IMR-90 (cell line): ENCODE data around the gene PRKRA. TPM values are rescaled to one million over a fixed set of nuclear protein-coding genes. Genes with fewer than 3 reads are reported as not detected.
A peak's percentile ranks its signal among the peaks of the same experiment; 100 is the strongest.

Experiments used
- ATAC-seq: fragments of 200-7000 bp; cut with Tn5 transposase; 2 replicates; pipeline ENCODE4 v1.9.1; 2020; ENCODE audit warnings: low read depth, mild to moderate bottlenecking, moderate library complexity
- BruUV-seq: library from RNA; stranded (reverse); fragments of 400-500 nt; replicated peaks from 2 replicates; lab custom pipeline; 2021; lab: Mats Ljungman, UMichigan
- CTCF ChIA-PET: fragments of 300-600 bp; formaldehyde crosslinking; extraction: SDS; loops from one replicate; lab custom pipeline; 2021; ENCODE audit warnings: antibody characterized with exemption; lab: Yijun Ruan, JAX
- POLR2A ChIA-PET: fragments of 300-600 bp; sonication (Branson Sonifier 250); formaldehyde crosslinking; loops from one replicate; lab custom pipeline; 2022; ENCODE audit warnings: antibody characterized with exemption; ENCODE audit not compliant: unreplicated experiment; lab: Charles Lee
- DNase-seq: peaks from one replicate; pipeline ENCODE4 v3.0.0; 2013
- H2AFZ ChIP-seq: replicated peaks from 2 replicates; pipeline ENCODE3; 2013; ENCODE audit warnings: low read length, mild to moderate bottlenecking; ENCODE audit not compliant: poor library complexity
- H2AK5ac ChIP-seq: 2 replicates; pipeline ENCODE4 v1.6.1; 2013; ENCODE audit warnings: low read depth, low read length, inconsistent platforms
- H2AK9ac ChIP-seq: replicated peaks from 2 replicates; pipeline ENCODE3; 2013; ENCODE audit warnings: mild to moderate bottlenecking, low read depth, low read length, moderate library complexity; ENCODE audit not compliant: poor library complexity
- H2BK120ac ChIP-seq: 2 replicates; pipeline ENCODE4 v1.6.1; 2013; ENCODE audit warnings: low read depth, low read length, inconsistent platforms
- H2BK15ac ChIP-seq: 3 replicates; pipeline ENCODE4 v1.6.1; 2013; ENCODE audit warnings: low read depth, low read length, inconsistent platforms
- H2BK20ac ChIP-seq: 2 replicates; pipeline ENCODE4 v1.6.1; 2013; ENCODE audit warnings: low read depth, mild to moderate bottlenecking, inconsistent platforms, low read length, moderate library complexity
- H2BK5ac ChIP-seq: 2 replicates; pipeline ENCODE4 v1.6.1; 2013; ENCODE audit warnings: mild to moderate bottlenecking, low read depth, low read length, inconsistent platforms; ENCODE audit not compliant: poor library complexity, severe bottlenecking
- H3K14ac ChIP-seq: replicated peaks from 2 replicates; pipeline ENCODE4 v1.6.1; 2013; ENCODE audit warnings: low read depth, low read length, inconsistent platforms
- H3K18ac ChIP-seq: 2 replicates; pipeline ENCODE4 v1.6.1; 2013; ENCODE audit warnings: low read depth, low read length, control low read depth
- H3K23ac ChIP-seq: 2 replicates; pipeline ENCODE4 v1.6.1; 2013; ENCODE audit warnings: low read depth, low read length, inconsistent platforms
- H3K27ac ChIP-seq: 2 replicates; pipeline ENCODE4 v1.5.1; 2013; ENCODE audit warnings: mild to moderate bottlenecking, control low read depth, low read length; ENCODE audit not compliant: insufficient read depth
- H3K27me3 ChIP-seq: 2 replicates; pipeline ENCODE4 v1.6.1; 2013; ENCODE audit warnings: low read length; ENCODE audit not compliant: control insufficient read depth, insufficient read depth
- H3K36me3 ChIP-seq: 2 replicates; pipeline ENCODE4 v1.6.1; 2013; ENCODE audit warnings: low read length, mixed read lengths; ENCODE audit not compliant: control insufficient read depth, insufficient read depth
- H3K4ac ChIP-seq: 2 replicates; pipeline ENCODE4 v1.6.1; 2013; ENCODE audit warnings: low read depth, low read length, inconsistent platforms
- H3K4me1 ChIP-seq: 2 replicates; pipeline ENCODE4 v1.6.1; 2013; ENCODE audit warnings: low read length, mixed read lengths; ENCODE audit not compliant: control insufficient read depth, insufficient read depth
- H3K4me2 ChIP-seq: 2 replicates; pipeline ENCODE4 v1.6.1; 2013; ENCODE audit warnings: low read depth, mild to moderate bottlenecking, control low read depth, low read length, moderate library complexity
- H3K4me3 ChIP-seq: 2 replicates; pipeline ENCODE4 v1.5.1; 2013; ENCODE audit warnings: low read depth, mild to moderate bottlenecking, control low read depth, low read length, moderate library complexity; ENCODE audit not compliant: insufficient read depth
- H3K56ac ChIP-seq: 2 replicates; pipeline ENCODE4 v1.6.1; 2013; ENCODE audit warnings: low read length, inconsistent platforms; ENCODE audit not compliant: insufficient read depth; ENCODE audit errors: extremely low read depth
- H3K79me1 ChIP-seq, 2 experiments: 2 replicates each; pipeline ENCODE4 v1.6.1; 2013; ENCODE audit warnings: low read length in 2 of 2, inconsistent platforms in 1 of 2, low read depth in 1 of 2
- H3K9ac ChIP-seq: 2 replicates; pipeline ENCODE4 v1.6.1; 2013; ENCODE audit warnings: low read depth, low read length, control low read depth
- H3K9me1 ChIP-seq: 2 replicates; pipeline ENCODE4 v1.6.1; 2013; ENCODE audit warnings: low read length, inconsistent platforms; ENCODE audit not compliant: insufficient read depth
- H3K9me3 ChIP-seq: 2 replicates; pipeline ENCODE4 v1.6.1; 2013; ENCODE audit warnings: low read length; ENCODE audit not compliant: control insufficient read depth, insufficient read depth
- H4K20me1 ChIP-seq: 2 replicates; pipeline ENCODE4 v1.6.1; 2013; ENCODE audit warnings: low read length, inconsistent platforms; ENCODE audit not compliant: insufficient read depth
- H4K5ac ChIP-seq: 2 replicates; pipeline ENCODE4 v1.6.1; 2013; ENCODE audit warnings: mild to moderate bottlenecking, low read depth, low read length, control low read depth
- H4K8ac ChIP-seq, 2 experiments: 2 replicates each; pipeline ENCODE4 v1.6.1; 2013; ENCODE audit warnings: low read depth in 2 of 2, low read length in 2 of 2, control low read depth in 1 of 2, inconsistent platforms in 1 of 2
- H4K91ac ChIP-seq: 2 replicates; pipeline ENCODE4 v1.6.1; 2013; ENCODE audit warnings: low read depth, low read length, inconsistent platforms; ENCODE audit not compliant: insufficient read depth
- CHD1 ChIP-seq: IDR thresholded peaks from 2 replicates; pipeline ENCODE4 v1.6.1; 2012; ENCODE audit warnings: low read depth, low read length, improper control_type of control experiment
- FOS ChIP-seq: fragments of 150-350 bp; IDR thresholded peaks from 2 replicates; pipeline ENCODE4 v1.6.1; 2016; ENCODE audit warnings: low read depth, low read length
- MXI1 ChIP-seq: IDR thresholded peaks from 2 replicates; pipeline ENCODE4 v1.6.1; 2012; ENCODE audit warnings: low read depth, mild to moderate bottlenecking, low read length, moderate library complexity, borderline replicate concordance
- RAD21 ChIP-seq: IDR thresholded peaks from 2 replicates; pipeline ENCODE4 v1.6.1; 2012; ENCODE audit warnings: low read length, improper control_type of control experiment
- RCOR1 ChIP-seq: IDR thresholded peaks from 2 replicates; pipeline ENCODE4 v1.6.1; 2012; ENCODE audit warnings: mild to moderate bottlenecking, low read length, improper control_type of control experiment; ENCODE audit not compliant: insufficient replicate concordance
- WGBS, 2 experiments: methylation state at CpG; one replicate each; pipeline versions ENCODE4 v1.1.5 to v1.1.7; 2013; ENCODE audit warnings: missing lambda C conversion rate in 2 of 2; ENCODE audit not compliant: insufficient read length in 1 of 2; ENCODE audit errors: extremely low coverage in 2 of 2; 5-methylcytosine and 5-hydroxymethylcytosine counted together
- dilution Hi-C: fragments of 300-500 bp; cut with HindIII; formaldehyde crosslinking; loops from one replicate; pipeline ENCODE4 v1.14.3; 2018; ENCODE audit warnings: low sequenced_read_pairs; ENCODE audit not compliant: unreplicated experiment
- in situ Hi-C: fragments of 300-500 bp; cut with MboI; formaldehyde crosslinking; loops from 3 replicates; pipeline ENCODE4 v1.14.3; 2019; ENCODE audit warnings: low sequenced_read_pairs, inconsistent platforms, mixed read lengths
- intact Hi-C: fragments of 100-400 bp; cut with micrococcal nuclease; formaldehyde crosslinking; loops from 2 replicates; pipeline ENCODE4 v1.10.0; 2022
- polyA plus RNA-seq, 3 experiments: library from polyadenylated mRNA; depleted of rRNA; stranded (reverse); fragments of >200 nt; gene quantifications; 2 replicates each; pipeline ENCODE4 v1.2.3, GENCODE V29; 2012; ENCODE audit warnings: low replicate concordance in 1 of 3
- total RNA-seq: library from RNA; depleted of rRNA; stranded (reverse); fragments of >200 nt; gene quantifications from 2 replicates; pipeline ENCODE4 v1.2.3, GENCODE V29; 2012

PRKRA gene
- total and polyA plus RNA-seq, 2 of the 4 experiments (the other 2 are of a cell fraction), result 39.5 to 53.6 TPM

GRCh38 chr2:178392215-178392614 lies 58.8 kb downstream of the PRKRA start:
- Histone ChIP-seq H3K4me3 (no peak overlapping the region), H3K23ac (no peak overlapping the region), H2BK5ac (no peak overlapping the region), H4K8ac (no peak overlapping the region), H3K27ac (no peak overlapping the region), H2BK15ac (no peak overlapping the region), H3K9ac (no peak overlapping the region), H2BK120ac (no peak overlapping the region), H2AFZ (no peak overlapping the region), H2BK20ac (no peak overlapping the region), H3K36me3 (no peaks in the 10 kb centered on the region), H2AK5ac (no peak overlapping the region), H3K9me1 (peaks cover 4% of the 10 kb centered on the region; the same call in 1 of the 2 replicates), H2AK9ac (no peak overlapping the region), H3K4ac (no peak overlapping the region), H4K20me1 (no peaks in the 10 kb centered on the region), H3K4me2 (no peak overlapping the region), H3K4me1 (no peaks in the 10 kb centered on the region), H3K79me1 (no peaks in the 10 kb centered on the region), H4K5ac (no peak overlapping the region), H3K56ac (no peak overlapping the region), H3K18ac (no peak overlapping the region), H3K9me3 (no peaks in the 10 kb centered on the region), H3K14ac (no peak overlapping the region), H4K91ac (no peak overlapping the region), H3K27me3 (no peaks in the 10 kb centered on the region)
- dilution Hi-C loops, result no loop called here
- WGBS, 2 experiments, result no CpG with 5 or more reads among the region's 3 CpGs
- peak; percentile 60 for DNase-seq
- POLR2A ChIA-PET, result no interaction called here
- no peak for TF ChIP-seq FOS
- TF ChIP-seq RAD21, result no peak
- TF ChIP-seq MXI1, result no peak
- no peak for TF ChIP-seq RCOR1
- TF ChIP-seq CHD1, result no peak
- intact Hi-C loops, result no loop called here
- ATAC-seq, result peak; percentile 37; the same call in 1 of the 2 replicates
- no TSS peak for BruUV-seq
- CTCF ChIA-PET, result interaction anchor here (0.7 to 2.1 kb wide), 3 partner anchors 10 to 260 kb away, joined by 3 to 9 read pairs (median 3); no protein-coding TSS in a partner anchor
- in situ Hi-C loops, result no loop called here
